Naive thymus-derived CD4-positive, alpha-beta T cell (primary cell): ENCODE measurements around the gene AP2A2. TPM values are rescaled to one million over a fixed set of nuclear protein-coding genes. Genes with fewer than 3 reads are reported as not detected.
A peak's percentile ranks its signal among the peaks of the same experiment; 100 is the strongest.

Source experiments
- ATAC-seq: fragments of 150-1000 bp; cut with Tn5 transposase; 2 replicates; pipeline ENCODE4 v1.10.0; 2021; ENCODE audit warnings: mild to moderate bottlenecking, moderate library complexity
- CTCF ChIA-PET: fragments of 350-600 bp; sonication (Branson Sonifier 250); formaldehyde crosslinking; loops from one replicate; lab custom pipeline; 2021; ENCODE audit warnings: antibody characterized with exemption; lab: Charles Lee
- POLR2A ChIA-PET: fragments of 350-600 bp; sonication (Branson Sonifier 250); formaldehyde crosslinking; loops from one replicate; lab custom pipeline; 2021; ENCODE audit warnings: antibody characterized with exemption, inconsistent platforms; lab: Charles Lee
- DNase-seq, 9 donors: peaks; one replicate each; pipeline versions ENCODE4 v3.0.0 to v3.0.0-alpha.2; 2020 to 2022; ENCODE audit warnings: mixed read lengths in 1 of 9
- H3K27ac ChIP-seq: one replicate; pipeline ENCODE4 v1.7.0; 2013; ENCODE audit warnings: mild to moderate bottlenecking, low read depth, low read length, moderate library complexity
- H3K27me3 ChIP-seq, 2 donors: one replicate each; pipeline ENCODE4 v1.7.0; 2013; ENCODE audit warnings: low read length in 2 of 2, mild to moderate bottlenecking in 2 of 2, moderate library complexity in 2 of 2; ENCODE audit not compliant: control insufficient read depth in 2 of 2, insufficient read depth in 2 of 2
- H3K36me3 ChIP-seq, 3 experiments: 1 replicate in 2 of 3; 2 replicates in 1 of 3; pipeline ENCODE4 v1.7.0; 2013; ENCODE audit warnings: low read length in 3 of 3, mild to moderate bottlenecking in 3 of 3, moderate library complexity in 1 of 3; ENCODE audit not compliant: insufficient read depth in 3 of 3, control insufficient read depth in 2 of 3
- H3K4me1 ChIP-seq, 2 donors: one replicate each; pipeline ENCODE4 v1.7.0; 2013; ENCODE audit warnings: low read length in 2 of 2, mild to moderate bottlenecking in 2 of 2, moderate library complexity in 1 of 2; ENCODE audit not compliant: control insufficient read depth in 2 of 2, insufficient read depth in 2 of 2
- H3K4me3 ChIP-seq: 2 replicates; pipeline ENCODE4 v1.7.0; 2013; ENCODE audit warnings: mild to moderate bottlenecking, low read length
- H3K9me3 ChIP-seq, 3 experiments: 1 replicate in 2 of 3; 2 replicates in 1 of 3; pipeline ENCODE4 v1.7.0; 2013; ENCODE audit warnings: low read length in 3 of 3; ENCODE audit not compliant: control insufficient read depth in 2 of 3
- H3K27ac Mint-ChIP-seq, 9 donors: one replicate each; pipeline ENCODE4 v1.8.0; 2020 to 2022; ENCODE audit warnings: mixed read lengths in 9 of 9, mild to moderate bottlenecking in 8 of 9, moderate library complexity in 5 of 9, inconsistent platforms in 2 of 9
- H3K27me3 Mint-ChIP-seq, 5 donors: one replicate each; pipeline ENCODE4 v1.8.0; 2021 to 2022; ENCODE audit warnings: mixed read lengths in 5 of 5, mild to moderate bottlenecking in 1 of 5
- H3K36me3 Mint-ChIP-seq, 5 donors: one replicate each; pipeline ENCODE4 v1.8.0; 2020 to 2022; ENCODE audit warnings: mixed read lengths in 5 of 5, mild to moderate bottlenecking in 3 of 5, inconsistent platforms in 1 of 5
- H3K4me1 Mint-ChIP-seq, 7 donors: one replicate each; pipeline ENCODE4 v1.8.0; 2020 to 2022; ENCODE audit warnings: mixed read lengths in 7 of 7, mild to moderate bottlenecking in 3 of 7, inconsistent platforms in 1 of 7
- H3K4me3 Mint-ChIP-seq, 10 donors: one replicate each; pipeline ENCODE4 v1.8.0; 2020 to 2022; ENCODE audit warnings: mild to moderate bottlenecking in 10 of 10, mixed read lengths in 10 of 10, moderate library complexity in 6 of 10, inconsistent platforms in 2 of 10
- H3K9me3 Mint-ChIP-seq, 11 donors: one replicate each; pipeline ENCODE4 v1.8.0; 2020 to 2022; ENCODE audit warnings: mixed read lengths in 11 of 11, mild to moderate bottlenecking in 4 of 11, inconsistent platforms in 1 of 11, moderate library complexity in 1 of 11
- intact Hi-C, 2 donors: fragments of 100-400 bp; cut with micrococcal nuclease; formaldehyde crosslinking; loops; one replicate each; pipeline ENCODE4 v1.15.1; 2023
- polyA plus RNA-seq, 2 donors: library from polyadenylated mRNA; unstranded; fragments of 300-500 nt; fragmentation: Illumina TruSeq; gene quantifications; one replicate each; pipeline ENCODE4 v1.2.3, GENCODE V29; 2021
- total RNA-seq, 6 experiments: library from RNA in 5 of 6; stranded (reverse) in 5 of 6; gene quantifications; 1 replicate in 5 of 6; 2 replicates in 1 of 6; pipeline ENCODE4 v1.2.3 and lab custom pipeline; 2021 to 2026

AP2A2 gene
- total and polyA plus RNA-seq, 7 experiments from 2014 or later: 8.7 to 93.3 (median 79.3) TPM

DNA sequence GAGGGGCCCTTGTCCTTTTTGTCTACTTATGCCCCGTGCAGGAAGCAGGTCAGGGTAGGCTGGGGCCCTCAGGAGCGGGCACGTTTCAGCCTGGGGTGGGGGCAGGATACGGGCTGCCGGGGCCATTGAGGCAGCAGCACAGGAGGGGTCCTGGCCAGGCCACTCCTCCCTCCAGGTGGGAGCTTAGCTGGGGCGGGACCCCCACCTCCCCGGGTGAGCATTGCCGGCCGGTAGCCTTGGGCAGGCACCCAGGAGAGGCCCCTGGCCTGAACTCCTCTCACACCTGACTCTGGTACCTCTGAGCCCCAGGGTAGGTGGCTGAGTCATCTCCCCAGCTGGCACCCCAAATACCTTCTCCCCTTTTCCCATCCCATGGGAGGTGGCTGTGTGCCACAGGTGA lies 115.8 kb downstream of the AP2A2 start:
- H3K27me3 ChIP-seq: no peaks in the 10 kb centered on the region
- peaks cover 0 to 5% (median 2%) of the 10 kb centered on the region in 5 donors for H3K27me3 Mint-ChIP-seq
- H3K4me3 ChIP-seq: no peak overlapping the region
- no peak for DNase-seq
- H3K9me3 ChIP-seq: no peaks in the 10 kb centered on the region
- intact Hi-C loops: no loop called here
- H3K27ac Mint-ChIP-seq: no peak overlapping the region
- H3K36me3 ChIP-seq: no peaks in the 10 kb centered on the region
- H3K4me1 ChIP-seq: no peaks in the 10 kb centered on the region
- H3K9me3 Mint-ChIP-seq: no peaks in the 10 kb centered on the region
- no peaks in the 10 kb centered on the region for H3K36me3 Mint-ChIP-seq
- H3K4me3 Mint-ChIP-seq: no peak overlapping the region
- H3K27ac ChIP-seq: no peak overlapping the region
- peaks cover 0 to 4% (median 0%) of the 10 kb centered on the region in 7 donors for H3K4me1 Mint-ChIP-seq
- CTCF ChIA-PET: no interaction called here
- ATAC-seq: peak; percentile 15
- POLR2A ChIA-PET: no interaction called here

DNA sequence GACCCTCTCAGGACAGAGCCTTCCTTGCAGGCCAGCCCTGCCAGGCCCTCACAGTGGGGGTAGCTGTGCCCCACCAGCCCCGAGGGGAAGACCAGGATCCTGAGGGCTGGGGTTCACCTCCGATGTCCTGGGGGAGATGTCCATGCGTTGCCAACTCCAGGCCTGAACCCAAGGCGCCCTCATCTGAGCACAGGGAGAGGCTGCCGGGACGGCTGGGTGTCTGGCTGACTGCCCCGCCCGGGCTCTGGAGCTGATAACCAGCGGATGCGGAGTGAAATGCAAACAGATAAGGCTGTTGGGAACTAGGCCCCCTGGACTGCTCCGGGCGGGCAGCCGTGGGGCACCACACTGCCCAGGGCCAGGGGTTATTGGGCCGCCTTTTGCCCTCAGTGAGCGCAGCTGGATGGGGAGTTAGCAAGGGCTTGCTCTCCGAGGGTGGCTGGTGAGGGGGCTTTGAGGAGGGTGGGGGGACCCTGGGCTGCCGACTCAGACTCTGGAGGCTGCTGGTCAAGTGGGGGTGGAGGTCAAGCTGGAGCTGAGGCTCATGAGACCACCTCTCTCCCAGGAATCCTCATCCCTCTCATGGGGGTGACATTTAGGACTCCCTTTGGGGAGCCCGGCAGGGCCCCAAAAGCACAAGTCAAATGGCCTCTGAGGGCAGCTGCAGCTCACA lies 116.4 kb downstream of the AP2A2 start:
- H3K4me3 Mint-ChIP-seq: no peak overlapping the region
- peaks cover 0 to 5% (median 4%) of the 10 kb centered on the region in 5 donors for H3K27me3 Mint-ChIP-seq
- no peak overlapping the region for H3K27ac ChIP-seq
- no peak overlapping the region for H3K27ac Mint-ChIP-seq
- H3K9me3 Mint-ChIP-seq: no peaks in the 10 kb centered on the region
- no peaks in the 10 kb centered on the region for H3K27me3 ChIP-seq
- POLR2A ChIA-PET: no interaction called here
- H3K36me3 Mint-ChIP-seq: no peaks in the 10 kb centered on the region
- H3K4me1 Mint-ChIP-seq: peaks cover 0 to 4% (median 0%) of the 10 kb centered on the region in 7 donors
- CTCF ChIA-PET: no interaction called here
- no peak overlapping the region for H3K4me3 ChIP-seq
- no peaks in the 10 kb centered on the region for H3K4me1 ChIP-seq
- no peaks in the 10 kb centered on the region for H3K9me3 ChIP-seq
- no peak for ATAC-seq
- H3K36me3 ChIP-seq: no peaks in the 10 kb centered on the region
- no peak for DNase-seq
- intact Hi-C loops: no loop called here

DNA sequence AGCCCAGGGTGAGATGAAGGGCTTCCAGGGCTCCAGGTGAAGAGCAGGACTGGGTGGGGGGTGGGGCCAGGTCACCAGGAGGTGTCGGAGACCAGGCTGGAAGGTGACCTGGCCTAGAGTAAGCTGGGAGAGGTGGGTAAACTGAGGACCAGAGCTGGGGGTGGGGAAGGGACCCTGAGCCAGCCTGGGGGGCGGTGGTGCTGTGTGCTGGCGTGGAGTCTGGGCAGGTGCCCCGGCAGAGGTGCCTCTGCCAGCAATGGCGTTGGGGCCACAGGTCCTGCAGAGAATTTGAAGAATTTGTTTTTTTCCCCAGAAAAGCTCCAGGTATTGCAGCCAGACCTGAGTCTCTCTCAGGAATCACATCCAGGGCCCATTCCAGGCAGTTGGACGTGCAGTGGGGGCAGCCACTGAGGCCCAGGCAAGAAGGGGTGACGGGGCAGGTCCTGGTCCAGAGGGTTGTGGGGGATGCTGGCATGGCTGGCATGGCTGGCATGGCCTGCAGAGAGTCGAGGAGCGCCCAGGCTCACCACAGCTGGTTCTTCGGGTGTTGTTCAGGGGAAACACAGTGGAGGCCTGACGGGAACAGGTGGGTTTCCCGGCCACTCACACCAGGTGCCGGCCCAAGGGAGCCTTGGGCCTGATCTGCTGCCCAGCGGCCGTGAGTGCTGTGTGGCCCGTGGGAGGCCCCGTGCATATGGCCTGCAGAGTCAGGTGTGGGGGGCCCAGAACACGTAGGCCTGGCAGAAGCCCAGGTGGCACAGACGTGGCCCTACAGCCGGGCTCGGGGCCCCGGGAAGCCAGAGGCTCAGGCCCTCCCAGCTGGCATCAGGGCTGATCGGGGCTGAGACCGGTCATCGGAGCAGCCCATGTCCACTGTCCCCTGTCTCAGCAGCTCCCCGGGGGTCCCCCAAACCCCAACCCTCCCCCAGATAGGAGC lies 117.2 kb downstream of the AP2A2 start:
- CTCF ChIA-PET: no interaction called here
- Mint-ChIP-seq H3K36me3 (no peaks in the 10 kb centered on the region), H3K27ac (no peak overlapping the region), H3K9me3 (no peaks in the 10 kb centered on the region), H3K4me1 (peaks cover 0 to 4% (median 0%) of the 10 kb centered on the region in 7 donors), H3K27me3 (peaks cover 0 to 8% (median 4%) of the 10 kb centered on the region in 5 donors), H3K4me3 (no peak overlapping the region)
- no peak overlapping the region for H3K27ac ChIP-seq
- no peaks in the 10 kb centered on the region for H3K9me3 ChIP-seq
- no peak overlapping the region for H3K4me3 ChIP-seq
- no peaks in the 10 kb centered on the region for H3K27me3 ChIP-seq
- H3K36me3 ChIP-seq: no peaks in the 10 kb centered on the region
- ATAC-seq: no peak
- intact Hi-C loops: no loop called here
- POLR2A ChIA-PET: no interaction called here
- no peaks in the 10 kb centered on the region for H3K4me1 ChIP-seq
- no peak for DNase-seq

DNA sequence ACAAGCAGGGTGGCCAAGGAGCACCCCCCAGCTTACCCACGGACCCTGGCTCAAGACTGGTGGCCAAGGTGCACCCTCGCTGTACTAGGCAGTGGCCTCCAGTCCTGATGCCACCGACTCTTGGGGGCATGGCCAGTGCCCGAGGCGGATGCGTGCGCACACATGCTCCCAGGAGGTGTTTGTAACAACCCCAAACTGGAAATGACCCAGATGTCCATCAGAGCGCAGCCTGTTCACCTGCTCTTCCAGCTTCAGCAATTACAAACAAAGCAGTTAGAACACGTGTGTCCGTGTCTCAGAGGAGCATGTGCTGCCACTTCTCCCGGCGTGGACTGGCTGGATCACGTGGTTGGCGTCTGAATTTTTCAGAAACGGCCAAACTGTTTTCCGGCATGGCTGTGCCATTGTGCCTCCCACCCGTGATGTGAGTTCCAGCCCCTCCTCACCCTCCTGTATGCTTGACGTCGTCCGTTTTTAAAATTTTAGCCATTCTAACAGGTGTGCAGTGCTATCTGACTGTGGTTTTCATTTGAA lies 118.0 kb downstream of the AP2A2 start:
- no peaks in the 10 kb centered on the region for H3K36me3 ChIP-seq
- H3K27ac ChIP-seq: no peak overlapping the region
- DNase-seq (no peak), ATAC-seq (no peak)
- H3K4me1 ChIP-seq: no peaks in the 10 kb centered on the region
- POLR2A ChIA-PET: no interaction called here
- Mint-ChIP-seq H3K9me3 (no peaks in the 10 kb centered on the region), H3K27me3 (peaks cover 0 to 9% (median 7%) of the 10 kb centered on the region in 5 donors), H3K27ac (no peak overlapping the region), H3K4me1 (peaks cover 0 to 4% (median 0%) of the 10 kb centered on the region in 7 donors), H3K36me3 (no peaks in the 10 kb centered on the region), H3K4me3 (no peak overlapping the region)
- H3K27me3 ChIP-seq: no peaks in the 10 kb centered on the region
- CTCF ChIA-PET: no interaction called here
- no peaks in the 10 kb centered on the region for H3K9me3 ChIP-seq
- H3K4me3 ChIP-seq: no peak overlapping the region
- intact Hi-C loops: no loop called here

DNA sequence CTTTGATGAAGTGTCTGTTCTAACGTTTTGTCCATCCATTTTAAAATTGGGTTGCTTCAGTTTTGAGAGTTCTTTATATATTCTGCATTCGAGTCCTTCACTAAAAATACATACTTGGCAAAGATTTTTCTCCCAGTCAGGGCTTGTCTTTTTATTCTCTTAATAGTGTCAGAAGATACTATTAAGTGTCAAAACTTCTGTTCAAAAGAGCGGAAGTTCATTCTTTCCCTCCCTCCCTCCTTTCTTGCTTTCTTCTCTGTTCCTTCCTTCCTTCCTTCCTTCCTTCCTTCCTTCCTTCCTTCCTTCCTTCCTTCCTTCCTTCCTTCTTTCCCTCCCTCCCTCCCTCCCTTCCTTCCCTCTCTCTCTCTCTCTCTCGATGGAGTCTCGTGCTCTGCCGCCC lies 118.5 kb downstream of the AP2A2 start:
- no peaks in the 10 kb centered on the region for H3K4me1 ChIP-seq
- no peak overlapping the region for H3K27ac Mint-ChIP-seq
- CTCF ChIA-PET: no interaction called here

DNA sequence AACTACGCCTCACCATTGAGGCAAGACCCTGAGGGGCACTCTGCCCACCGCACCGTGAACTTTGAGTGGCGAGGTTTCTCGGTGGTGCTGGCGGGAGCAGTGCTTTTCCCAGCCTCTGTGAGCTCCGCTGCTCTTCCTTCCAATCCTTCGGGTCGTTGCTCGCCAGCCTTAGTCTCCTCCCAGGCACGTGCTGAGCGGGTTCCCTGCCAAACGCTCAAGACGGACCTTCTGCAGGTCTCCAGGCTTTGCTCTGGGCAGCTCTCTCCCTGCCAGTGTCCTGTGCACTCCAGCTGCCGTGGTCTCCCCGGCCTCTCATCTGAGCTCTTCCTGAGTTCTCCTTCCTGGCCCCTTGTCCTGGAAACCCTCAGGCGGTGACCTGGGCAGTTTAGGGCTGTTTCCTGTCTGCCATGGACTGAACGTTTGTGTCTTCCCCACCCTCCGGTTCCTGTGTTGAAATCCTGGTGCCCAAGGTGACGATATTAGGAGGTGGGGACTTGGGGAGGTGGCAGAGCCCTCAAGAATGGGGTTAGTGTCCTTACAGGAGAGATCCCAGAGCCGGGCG lies 122.0 kb downstream of the AP2A2 start:
- Mint-ChIP-seq H3K4me1 (peaks cover 0 to 5% (median 0%) of the 10 kb centered on the region in 7 donors), H3K27ac (no peak overlapping the region), H3K36me3 (peaks cover 0 to 3% (median 0%) of the 10 kb centered on the region in 5 donors), H3K27me3 (peaks cover 0 to 11% (median 9%) of the 10 kb centered on the region in 5 donors), H3K9me3 (no peaks in the 10 kb centered on the region), H3K4me3 (no peak overlapping the region)
- POLR2A ChIA-PET: no interaction called here
- no peak overlapping the region for H3K27ac ChIP-seq
- H3K9me3 ChIP-seq: no peaks in the 10 kb centered on the region
- no peaks in the 10 kb centered on the region for H3K4me1 ChIP-seq
- H3K27me3 ChIP-seq: peaks cover 0 to 5% of the 10 kb centered on the region in 2 donors
- no peak for ATAC-seq
- CTCF ChIA-PET: no interaction called here
- DNase-seq: no peak
- H3K36me3 ChIP-seq: no peaks in the 10 kb centered on the region
- H3K4me3 ChIP-seq: no peak overlapping the region
- intact Hi-C loops: no loop called here

More for the DNA sequence above, 118.5 kb downstream of the AP2A2 start:
- Mint-ChIP-seq H3K4me1 (peaks cover 0 to 4% (median 0%) of the 10 kb centered on the region in 7 donors), H3K36me3 (no peaks in the 10 kb centered on the region), H3K4me3 (no peak overlapping the region), H3K9me3 (no peaks in the 10 kb centered on the region), H3K27me3 (peaks cover 0 to 11% (median 8%) of the 10 kb centered on the region in 5 donors)
- DNase-seq: no peak
- no peak overlapping the region for H3K4me3 ChIP-seq
- H3K27ac ChIP-seq: no peak overlapping the region
- no peak for ATAC-seq
- POLR2A ChIA-PET: no interaction called here
- intact Hi-C loops: no loop called here
- H3K9me3 ChIP-seq: no peaks in the 10 kb centered on the region
- H3K36me3 ChIP-seq: no peaks in the 10 kb centered on the region
- no peaks in the 10 kb centered on the region for H3K27me3 ChIP-seq
